A549 (cell line): ENCODE measurements around the gene STARD9.

Experiments used
- CBX2 ChIP-seq: fragments of 200-600 bp; sonication (generic); IDR thresholded peaks from 2 replicates; pipeline ENCODE4 v1.6.1; 2016; ENCODE audit warnings: low read depth, mild to moderate bottlenecking, borderline replicate concordance
- CHD2 ChIP-seq: fragments of 150-350 bp; IDR thresholded peaks from 2 replicates; pipeline ENCODE4 v1.6.1; 2014; ENCODE audit warnings: low read length; ENCODE audit not compliant: partially characterized antibody
- CTCF ChIP-seq: fragments of >200 bp; sonication (Bioruptor Twin); formaldehyde crosslinking; IDR thresholded peaks from 3 replicates; pipeline ENCODE4 v1.5.1; 2016
- EHMT2 ChIP-seq: fragments of 200-600 bp; sonication (generic); IDR thresholded peaks from 2 replicates; pipeline ENCODE4 v1.6.1; 2016; ENCODE audit warnings: antibody characterized with exemption, low read depth, mild to moderate bottlenecking, moderate library complexity
- EP300 ChIP-seq, 2 experiments: fragments of >200 bp; sonication (Bioruptor Twin); formaldehyde crosslinking; IDR thresholded peaks; 2 replicates in 1 of 2; 3 replicates in 1 of 2; pipeline ENCODE4 v1.6.1; 2016 to 2017
- HEYL ChIP-seq: fragments of 250-450 bp; sonication (Bioruptor Pico); IDR thresholded peaks from 2 replicates; pipeline ENCODE4 v1.8.0; 2021; ENCODE audit warnings: mild to moderate bottlenecking, moderate library complexity
- POLR2A ChIP-seq: IDR thresholded peaks from 2 replicates; pipeline ENCODE4 v1.6.1; 2012; ENCODE audit warnings: mild to moderate bottlenecking, low read length
- POLR2AphosphoS2 ChIP-seq: conservative IDR thresholded peaks from 2 replicates; pipeline ENCODE4 v1.6.1; 2012; ENCODE audit warnings: low read length, improper control_type of control experiment, inconsistent platforms
- RAD21 ChIP-seq, 2 experiments: fragments of >200 bp in 1 of 2; sonication (Bioruptor Twin) in 1 of 2; formaldehyde crosslinking in 1 of 2; IDR thresholded peaks in 1 of 2; conservative IDR thresholded peaks in 1 of 2; 2 replicates in 1 of 2; 3 replicates in 1 of 2; pipeline ENCODE4 v1.6.1; 2012 to 2018; ENCODE audit warnings: inconsistent platforms in 1 of 2
- RFX5 ChIP-seq: fragments of 450-650 bp; IDR thresholded peaks from 2 replicates; pipeline ENCODE4 v1.7.1; 2014; ENCODE audit warnings: antibody characterized with exemption, mild to moderate bottlenecking, moderate library complexity
- RNF2 ChIP-seq: fragments of 200-600 bp; sonication (generic); IDR thresholded peaks from 2 replicates; pipeline ENCODE4 v1.6.1; 2016; ENCODE audit warnings: low read depth, mild to moderate bottlenecking, antibody characterized with exemption, moderate library complexity, borderline replicate concordance
- ZSCAN20 ChIP-seq: fragments of 250-450 bp; sonication (Bioruptor Pico); IDR thresholded peaks from 2 replicates; pipeline ENCODE4 v1.8.0; 2022; ENCODE audit warnings: mild to moderate bottlenecking, moderate library complexity
- TF ChIP-seq, protein P1 (sequence below): fragments of 450-650 bp; IDR thresholded peaks from 2 replicates; pipeline ENCODE4 v1.6.1; 2014; ENCODE audit warnings: antibody characterized with exemption

DNA sequence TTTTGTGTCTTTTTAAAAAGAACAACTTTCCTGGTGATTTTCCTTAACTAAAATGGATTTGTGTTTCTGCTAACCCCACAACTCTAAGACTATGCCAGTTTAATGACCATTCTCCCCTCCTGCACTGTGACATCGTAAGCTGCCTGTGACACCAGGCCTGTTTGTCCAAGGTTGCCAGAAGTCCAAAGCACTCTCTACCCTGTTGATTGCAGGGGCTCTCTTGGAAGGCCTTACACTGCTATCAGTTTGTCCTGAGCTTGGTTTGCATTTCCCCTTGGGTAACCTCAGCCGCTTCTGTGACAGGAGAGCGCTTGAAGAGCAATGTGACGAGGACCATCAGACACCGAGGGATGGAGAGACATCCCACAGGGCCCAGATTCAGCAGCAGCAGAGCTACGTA, 105.7 kb downstream of the STARD9 start:
- TF ChIP-seq RFX5 (no peak), EP300 (IDR thresholded peaks at IDR 0.05) (no peak), RNF2 (no peak), CTCF (no peak), CHD2 (no peak), HEYL (no peak), RAD21 (conservative IDR thresholded peaks at IDR 0.05 in 1 of 2, IDR thresholded peaks at IDR 0.05 in 1 of 2) (no peak), EHMT2 (no peak), POLR2A (no peak), ZSCAN20 (CRISPR knock-in tag) (no peak), POLR2AphosphoS2 (no peak), CBX2 (no peak)
- TF ChIP-seq, protein P1, sequence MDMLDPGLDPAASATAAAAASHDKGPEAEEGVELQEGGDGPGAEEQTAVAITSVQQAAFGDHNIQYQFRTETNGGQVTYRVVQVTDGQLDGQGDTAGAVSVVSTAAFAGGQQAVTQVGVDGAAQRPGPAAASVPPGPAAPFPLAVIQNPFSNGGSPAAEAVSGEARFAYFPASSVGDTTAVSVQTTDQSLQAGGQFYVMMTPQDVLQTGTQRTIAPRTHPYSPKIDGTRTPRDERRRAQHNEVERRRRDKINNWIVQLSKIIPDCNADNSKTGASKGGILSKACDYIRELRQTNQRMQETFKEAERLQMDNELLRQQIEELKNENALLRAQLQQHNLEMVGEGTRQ, result no peak
